Measurements from ENCODE around the gene PARP15. TPM values are rescaled to one million over a fixed set of nuclear protein-coding genes. Genes with fewer than 3 reads are reported as not detected.
A peak's percentile ranks its signal among the peaks of the same experiment; 100 is the strongest.

Gene PARP15
- total and polyA plus RNA-seq, 2 of the 4 experiments (the other 2 are of a cell fraction), result 0.10 TPM; not detected in 1

- H4K20me1 ChIP-seq (ENCODE audit: insufficient read depth, low read length), result no peaks in the 10 kb centered on the region
- POLR2A ChIA-PET (ENCODE audit: unreplicated experiment), result no interaction called here
- WGBS, 2 experiments (ENCODE audit: extremely low coverage in 2 of 2, insufficient read length in 1 of 2), result no CpG with 5 or more reads among the region's 2 CpGs
- H3K56ac ChIP-seq (ENCODE audit: extremely low read depth, insufficient read depth, low read length), result no peak overlapping the region
- H2AK5ac ChIP-seq (ENCODE audit: low read depth, low read length), result no peak overlapping the region
- in situ Hi-C loops (cut with MboI; ENCODE audit: low sequenced_read_pairs), result no loop called here
- H4K5ac ChIP-seq (ENCODE audit: low read depth, low read length), result no peak overlapping the region
- no peaks in the 10 kb centered on the region for H3K9me3 ChIP-seq (ENCODE audit: control insufficient read depth, insufficient read depth, low read length)
- no peak overlapping the region for H2AFZ ChIP-seq (replicated peaks; ENCODE audit: low read length, poor library complexity)
- intact Hi-C loops (cut with micrococcal nuclease), result loop anchor here (5.0 kb wide), 1 partner anchor 56 kb away; no protein-coding TSS in a partner anchor
- DNase-seq (no peak), ATAC-seq (ENCODE audit: low read depth) (no peak)
- H3K9me1 ChIP-seq (ENCODE audit: insufficient read depth, low read length), result no peaks in the 10 kb centered on the region
- no peak overlapping the region for H3K4ac ChIP-seq (ENCODE audit: low read depth, low read length)
- no peak overlapping the region for H3K14ac ChIP-seq (replicated peaks; ENCODE audit: low read depth, low read length)
- H3K4me3 ChIP-seq (ENCODE audit: insufficient read depth, low read depth, low read length), result no peak overlapping the region
- H3K79me1 ChIP-seq (ENCODE audit: low read depth in 1 of 2, low read length in 2 of 2), result no peaks in the 10 kb centered on the region
- peaks cover 26% of the 10 kb centered on the region for H3K27me3 ChIP-seq (ENCODE audit: control insufficient read depth, insufficient read depth, low read length)
- H3K9ac ChIP-seq (ENCODE audit: low read depth, low read length), result no peak overlapping the region
- no peak overlapping the region for H2AK9ac ChIP-seq (replicated peaks; ENCODE audit: low read depth, low read length, poor library complexity)
- H3K36me3 ChIP-seq (ENCODE audit: control insufficient read depth, insufficient read depth, low read length), result no peaks in the 10 kb centered on the region
- no peak overlapping the region for H2BK5ac ChIP-seq (ENCODE audit: low read depth, low read length, poor library complexity, severe bottlenecking)
- dilution Hi-C loops (cut with HindIII; ENCODE audit: low sequenced_read_pairs, unreplicated experiment), result no loop called here
- H3K23ac ChIP-seq (ENCODE audit: low read depth, low read length), result no peak overlapping the region
- CTCF ChIA-PET, result no interaction called here
- no peak overlapping the region for H4K8ac ChIP-seq (ENCODE audit: low read depth in 2 of 2, low read length in 2 of 2)
- no peak overlapping the region for H3K4me2 ChIP-seq (ENCODE audit: low read depth, low read length)
- H2BK120ac ChIP-seq (ENCODE audit: low read depth, low read length), result no peak overlapping the region
- BruUV-seq (replicated peaks), result no TSS peak
- TF ChIP-seq MAFK (IDR thresholded peaks at IDR 0.05; ENCODE audit: low read depth, low read length) (no peak), CEBPB (IDR thresholded peaks at IDR 0.05; ENCODE audit: low read depth, low read length) (0 out of 2 replicates have a peak, but pooled peaks have one; percentile 19)
- no peak overlapping the region for H2BK20ac ChIP-seq (ENCODE audit: low read depth, low read length)
- peaks cover 2% of the 10 kb centered on the region; the same call in 1 of the 2 replicates for H3K4me1 ChIP-seq (ENCODE audit: control insufficient read depth, insufficient read depth, low read length)
- H3K27ac ChIP-seq (ENCODE audit: insufficient read depth, low read length), result no peak overlapping the region
- H4K91ac ChIP-seq (ENCODE audit: insufficient read depth, low read depth, low read length), result no peak overlapping the region
- H3K18ac ChIP-seq (ENCODE audit: low read depth, low read length), result no peak overlapping the region
- H2BK15ac ChIP-seq (ENCODE audit: low read depth, low read length), result no peak overlapping the region
These were observed 65.5 kb downstream of the PARP15 start for GRCh38 chr3:122642935-122643334.
